CD4-positive, alpha-beta T cell treated with Interleukin-15 for 1 hour (primary cell): ENCODE results near the gene ATG7.
A peak's percentile ranks its signal among the peaks of the same experiment; 100 is the strongest.

Source experiments
- DNase-seq: peaks from one replicate; pipeline ENCODE4 v3.0.0-alpha.2; 2020

The ATG7 gene

DNA sequence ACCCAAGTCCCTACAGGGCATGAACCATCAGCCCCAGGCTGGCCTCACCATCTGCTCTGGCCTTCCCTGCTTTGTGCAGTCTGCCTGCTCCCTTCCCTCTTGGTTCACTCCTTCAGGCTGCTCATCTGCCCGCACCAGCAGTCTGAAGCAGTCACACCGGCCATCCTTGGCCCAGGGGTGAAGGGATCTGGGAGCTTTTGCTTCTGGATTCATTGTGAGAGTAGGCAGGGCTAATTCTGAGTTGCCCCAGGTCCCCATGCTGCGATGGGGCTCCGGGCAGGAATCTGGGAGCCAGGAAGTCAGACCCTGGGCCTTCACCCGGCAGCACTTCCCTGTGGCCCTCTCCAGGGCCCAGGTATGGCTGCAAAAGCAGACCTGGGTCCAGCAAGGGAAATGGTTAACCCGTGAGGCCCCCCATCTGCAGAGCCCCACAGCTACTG, 271.8 kb downstream of the ATG7 start:
- no peak for DNase-seq

DNA sequence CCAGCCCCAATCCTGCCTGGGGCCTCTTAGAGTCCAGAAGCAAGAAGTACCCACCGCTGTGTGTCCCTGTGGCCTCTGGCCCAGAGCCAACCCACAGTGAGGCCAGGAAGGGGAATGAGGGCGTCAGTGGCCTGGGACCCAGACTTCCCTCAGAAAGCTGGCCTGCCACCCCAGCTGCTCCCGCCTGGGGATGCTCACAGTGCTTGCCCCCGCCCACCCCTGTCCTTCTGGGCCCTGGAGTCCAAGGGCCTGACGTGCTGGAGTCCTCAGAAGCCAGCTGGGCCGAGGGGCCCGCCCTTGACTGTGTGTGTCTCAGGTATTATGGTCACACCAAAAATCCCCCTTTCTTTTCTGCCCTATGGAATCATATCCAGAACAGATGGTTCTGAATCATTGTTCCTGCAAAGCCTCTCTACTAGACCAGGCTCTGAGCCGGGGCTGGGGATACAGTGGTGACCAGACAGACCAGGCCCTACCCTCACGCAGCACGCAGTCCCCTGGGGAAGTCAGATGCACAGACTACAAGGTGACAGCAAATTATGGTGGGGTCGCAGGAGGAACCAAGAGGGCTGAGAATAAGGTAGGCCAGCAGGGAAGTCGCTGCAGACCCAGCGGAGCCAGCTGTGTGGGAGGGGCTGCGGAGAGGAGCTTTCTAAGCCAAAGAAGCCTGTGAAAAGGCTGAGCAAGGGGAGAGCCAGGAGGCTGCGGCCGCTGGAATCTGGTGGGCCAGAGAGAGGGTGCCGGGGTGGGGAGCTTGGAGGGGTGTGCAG, 272.4 kb downstream of the ATG7 start:
- peak; percentile 23 for DNase-seq

DNA sequence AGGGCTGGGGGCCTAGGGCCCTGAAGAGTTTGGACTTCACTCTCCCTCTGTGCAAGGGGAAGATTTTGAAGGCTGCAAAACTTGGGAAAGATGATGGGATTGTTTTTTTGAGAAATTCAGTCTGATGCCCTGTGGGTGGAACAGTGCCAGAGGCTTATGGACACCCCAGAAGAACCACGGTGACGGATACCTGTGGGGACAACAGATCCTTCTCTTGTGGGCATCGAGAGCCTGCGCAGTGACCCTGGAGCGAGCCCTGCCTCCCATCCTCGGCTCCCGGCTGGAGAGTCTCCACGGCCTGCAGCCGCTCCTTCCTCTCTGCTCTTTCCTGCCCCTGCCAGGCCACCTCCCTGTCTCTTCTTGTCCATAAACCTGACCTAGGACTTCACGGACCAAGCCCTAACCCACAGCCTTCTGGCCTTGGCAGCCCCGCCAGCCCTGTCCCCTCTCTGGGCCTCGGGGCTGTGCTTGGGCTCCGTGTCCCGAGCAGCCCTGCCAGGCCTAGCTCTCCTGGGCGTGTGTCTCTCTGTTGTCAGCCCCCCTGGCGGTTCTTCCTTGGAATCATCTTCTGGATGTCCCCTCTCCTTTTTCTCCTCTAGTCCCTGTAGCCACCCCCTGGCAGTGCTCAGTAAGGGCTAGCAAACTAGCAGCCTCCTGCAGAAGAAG, 273.1 kb downstream of the ATG7 start:
- DNase-seq = no peak

DNA sequence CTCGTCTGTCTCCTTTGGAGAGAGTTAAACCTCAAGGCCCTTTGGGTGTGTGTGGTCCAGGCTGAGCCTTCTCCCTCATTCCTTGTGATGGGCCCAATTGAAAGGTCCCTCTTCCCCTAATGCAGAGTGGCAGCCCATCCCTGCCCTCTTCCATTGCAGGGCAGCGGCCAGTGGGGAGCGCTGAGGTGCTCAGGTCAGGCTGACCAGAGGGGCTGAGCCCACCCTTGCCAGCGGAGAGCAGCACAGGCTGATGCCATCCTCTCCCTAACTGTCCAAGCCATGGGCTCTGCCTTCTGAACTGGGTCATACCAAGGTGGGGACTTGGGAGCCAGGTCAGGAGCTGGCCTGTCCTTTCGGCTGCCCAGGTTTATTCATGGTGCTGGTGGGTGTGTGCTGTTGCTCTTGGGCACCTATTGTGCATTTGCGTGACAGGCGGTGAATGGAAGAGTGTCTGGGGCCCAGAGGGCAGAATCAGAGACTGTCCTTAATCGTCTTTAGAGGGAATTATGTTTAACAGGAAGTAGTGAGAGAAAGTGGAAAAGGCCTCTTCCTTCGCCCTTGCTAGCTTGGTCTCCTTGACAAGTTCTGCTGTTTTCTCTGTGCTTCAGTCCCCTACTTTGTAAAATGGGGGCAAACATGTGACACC, 274.6 kb downstream of the ATG7 start:
- no peak for DNase-seq

DNA sequence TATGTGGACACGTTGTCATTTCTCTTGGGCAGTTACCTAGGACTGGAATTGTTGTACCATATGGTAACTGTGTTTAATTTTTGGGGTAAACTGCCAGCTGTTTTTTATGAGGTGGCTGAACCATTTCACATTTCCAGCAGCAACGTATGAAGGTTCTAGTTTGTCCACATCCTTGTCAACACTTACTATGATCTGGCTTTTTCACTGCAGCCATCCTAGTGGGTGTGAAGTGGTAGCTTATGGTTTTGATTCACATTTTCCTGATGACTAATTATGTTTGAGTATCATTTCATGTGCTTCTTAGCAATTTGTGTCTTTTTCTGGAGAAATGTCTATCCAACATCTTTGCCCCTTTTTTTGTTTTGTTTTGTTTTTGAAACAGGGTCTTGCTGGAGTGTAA, 275.3 kb downstream of the ATG7 start:
- no peak for DNase-seq

DNA sequence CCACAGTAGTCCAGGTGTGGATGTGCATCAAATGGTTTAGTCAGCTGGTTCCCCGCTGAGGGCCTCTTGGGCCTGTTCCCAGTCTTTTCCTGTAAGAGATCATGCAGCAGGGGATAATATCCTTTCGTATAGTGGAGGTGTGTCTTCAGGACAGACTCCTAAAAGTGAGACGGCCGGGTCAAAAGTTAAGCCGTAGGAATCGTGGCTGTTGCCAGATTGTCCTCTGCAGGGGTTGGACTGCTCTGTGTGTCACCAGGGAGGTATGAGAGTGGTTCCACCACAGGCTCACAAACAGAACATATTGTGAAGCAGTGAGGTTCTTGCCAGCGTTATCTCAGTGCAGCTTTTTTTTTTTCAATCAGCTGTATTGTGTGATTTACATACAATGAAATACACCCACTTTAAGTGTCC, 276.5 kb downstream of the ATG7 start:
- DNase-seq = no peak

DNA sequence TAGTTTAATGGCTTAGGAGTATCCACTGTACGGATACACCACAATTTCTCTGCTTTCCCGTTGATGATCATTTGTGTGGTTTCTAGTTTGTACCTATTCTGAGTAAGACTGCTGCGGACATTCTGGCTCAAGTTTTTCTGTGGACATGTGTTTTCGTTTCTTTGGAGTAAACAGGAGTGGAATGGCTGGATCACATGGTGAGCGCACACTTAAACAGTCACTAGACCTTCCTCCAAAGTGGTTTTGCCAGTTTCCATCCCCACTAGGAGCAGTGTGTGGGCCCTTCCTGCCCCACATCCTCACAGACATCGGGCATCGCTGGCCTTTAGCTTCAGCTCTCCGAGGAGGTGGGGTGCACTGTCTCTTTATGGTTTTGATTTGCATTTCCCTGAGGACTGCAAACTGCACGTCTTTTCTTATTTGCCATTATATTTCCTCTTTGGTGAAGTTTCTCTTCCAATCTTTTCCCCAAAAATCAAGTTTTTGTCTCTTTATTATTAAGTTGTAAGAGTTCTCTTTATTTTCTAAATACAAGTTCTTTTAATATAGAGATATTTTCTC, 277.5 kb downstream of the ATG7 start:
- DNase-seq = no peak

DNA sequence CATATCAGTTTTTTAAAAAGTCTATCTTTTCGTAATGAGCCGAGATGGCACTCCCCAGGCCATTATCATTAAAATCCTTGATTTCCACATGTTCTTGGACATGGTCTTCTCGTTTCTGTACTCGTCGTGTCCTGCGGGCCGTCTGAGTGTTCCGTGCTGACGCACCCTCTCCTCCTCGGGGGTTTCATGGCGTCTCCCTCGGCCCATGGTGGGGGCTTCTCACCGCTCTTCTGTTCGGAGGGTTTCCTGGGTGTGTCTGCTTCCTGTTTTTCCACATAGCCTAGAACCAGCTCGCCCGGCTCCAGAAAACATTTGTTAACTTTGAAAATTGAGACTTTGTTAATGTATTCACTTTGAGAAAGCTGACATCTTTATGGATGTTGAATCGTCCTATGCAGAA, 278.8 kb downstream of the ATG7 start:
- DNase-seq = no peak

DNA sequence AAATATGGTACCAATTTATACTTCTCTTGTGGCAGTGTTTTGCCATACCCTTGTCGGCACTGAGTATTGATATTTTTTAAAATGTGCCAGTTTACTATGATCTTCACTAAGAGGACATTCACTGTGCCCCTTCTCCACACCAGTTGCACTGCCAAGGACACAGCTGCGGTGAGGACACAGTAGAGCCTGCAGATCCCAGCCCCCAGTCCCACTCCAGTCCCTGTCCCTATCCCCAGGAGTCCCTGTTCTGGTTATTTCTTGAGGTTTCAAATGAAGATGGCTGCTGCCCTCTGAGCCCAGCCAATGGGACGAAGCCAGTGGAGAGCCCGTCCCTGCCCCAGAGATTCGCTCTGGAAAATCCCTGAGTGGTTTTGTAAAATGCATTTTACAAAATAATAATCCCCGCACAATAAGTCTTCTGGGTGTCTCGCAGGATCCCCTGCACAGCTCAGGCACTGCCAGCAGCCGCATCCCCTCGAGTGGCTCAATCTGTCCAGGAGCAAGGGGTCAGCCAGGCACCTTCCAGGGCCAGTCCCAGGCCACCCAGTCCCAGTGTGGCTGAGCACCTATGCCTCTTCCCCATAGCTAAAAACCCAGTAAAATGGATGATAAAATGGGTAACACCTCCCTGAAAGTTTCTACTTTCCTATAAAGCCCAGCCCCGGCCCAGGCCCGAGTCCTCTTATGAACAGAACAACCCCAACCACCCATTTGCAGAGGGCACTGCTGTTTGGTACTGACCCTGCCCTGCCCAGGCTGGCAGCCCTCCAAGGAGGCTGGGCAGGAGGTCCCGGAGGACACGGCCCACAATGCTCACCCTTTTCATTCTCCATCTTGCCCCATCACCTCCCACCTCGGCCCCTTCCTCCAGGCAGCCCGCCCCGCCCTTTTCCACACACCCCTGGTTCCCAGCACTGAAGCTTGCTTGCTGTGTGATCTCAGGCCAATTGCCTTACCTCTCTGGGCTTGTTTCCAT, 280.4 kb downstream of the ATG7 start:
- no peak for DNase-seq

DNA sequence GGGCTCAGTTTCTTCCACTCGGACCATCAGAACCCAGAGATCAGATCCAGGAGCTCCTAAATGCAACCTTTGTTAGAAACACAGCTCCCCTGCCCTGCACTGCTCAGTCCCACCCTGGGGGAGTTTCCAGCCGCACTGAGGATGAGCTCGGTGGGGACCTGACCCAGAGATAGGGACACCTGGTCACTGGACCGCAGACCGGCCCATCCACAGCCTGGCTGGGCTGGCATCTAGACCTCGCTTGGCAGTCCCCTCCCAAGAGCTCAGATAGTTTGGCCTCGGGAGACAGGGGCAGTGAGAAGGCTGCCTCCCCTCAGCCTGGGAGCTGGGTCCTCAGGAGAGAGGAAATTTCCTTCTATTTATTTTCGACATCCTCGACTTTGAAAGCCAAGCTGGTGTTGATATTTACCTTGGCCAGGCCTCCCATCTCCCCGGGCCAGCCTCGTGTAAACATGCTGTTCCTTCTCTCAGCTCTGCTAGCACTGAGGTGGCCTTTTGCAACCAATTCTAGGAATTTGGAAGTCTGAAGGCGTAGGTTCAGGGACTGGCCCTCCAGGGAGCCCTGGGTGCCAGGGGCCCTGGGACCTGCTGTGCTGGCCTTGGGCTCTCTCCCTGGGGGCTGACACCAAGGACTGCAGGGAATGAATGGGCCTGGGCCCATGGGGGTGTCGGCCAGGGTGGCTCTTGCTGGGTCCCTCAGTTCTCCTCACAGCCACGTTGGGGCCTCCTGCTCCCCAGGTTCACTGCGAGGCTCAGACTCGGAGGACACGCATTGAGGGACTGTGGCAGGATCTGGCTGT, 281.4 kb downstream of the ATG7 start:
- no peak for DNase-seq

DNA sequence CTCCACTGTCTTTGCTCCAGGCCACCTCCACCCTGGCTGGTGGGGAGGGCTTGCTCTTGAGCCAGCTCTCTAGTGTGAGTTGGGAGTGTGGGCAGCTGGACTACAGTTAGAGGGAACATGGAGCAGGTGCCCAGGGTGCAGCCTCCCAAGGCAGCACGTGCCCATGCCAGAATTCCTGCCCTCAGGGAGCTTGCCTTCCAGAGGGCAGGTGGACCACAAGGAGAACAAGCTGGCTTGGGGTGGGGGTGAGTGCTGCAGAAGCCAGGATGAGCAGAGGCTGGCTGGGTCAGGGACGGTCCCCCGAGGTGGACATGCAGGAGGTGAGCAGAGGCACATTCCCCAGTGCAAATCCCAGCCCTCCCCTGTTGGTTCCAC, 282.0 kb downstream of the ATG7 start:
- no peak for DNase-seq

DNA sequence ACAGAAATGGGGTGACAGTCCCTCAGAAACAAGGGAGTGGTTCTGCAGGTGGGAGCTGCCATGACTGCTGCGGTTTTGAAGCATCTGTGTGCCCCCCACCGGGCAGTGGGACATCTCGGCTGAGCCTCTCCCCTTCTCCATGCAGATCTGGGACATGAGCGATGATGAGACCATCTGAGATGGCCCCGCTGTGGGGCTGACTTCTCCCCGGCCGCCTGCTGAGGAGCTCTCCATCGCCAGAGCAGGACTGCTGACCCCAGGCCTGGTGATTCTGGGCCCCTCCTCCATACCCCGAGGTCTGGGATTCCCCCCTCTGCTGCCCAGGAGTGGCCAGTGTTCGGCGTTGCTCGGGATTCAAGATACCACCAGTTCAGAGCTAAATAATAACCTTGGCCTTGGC, 282.5 kb downstream of the ATG7 start:
- no peak for DNase-seq

DNA sequence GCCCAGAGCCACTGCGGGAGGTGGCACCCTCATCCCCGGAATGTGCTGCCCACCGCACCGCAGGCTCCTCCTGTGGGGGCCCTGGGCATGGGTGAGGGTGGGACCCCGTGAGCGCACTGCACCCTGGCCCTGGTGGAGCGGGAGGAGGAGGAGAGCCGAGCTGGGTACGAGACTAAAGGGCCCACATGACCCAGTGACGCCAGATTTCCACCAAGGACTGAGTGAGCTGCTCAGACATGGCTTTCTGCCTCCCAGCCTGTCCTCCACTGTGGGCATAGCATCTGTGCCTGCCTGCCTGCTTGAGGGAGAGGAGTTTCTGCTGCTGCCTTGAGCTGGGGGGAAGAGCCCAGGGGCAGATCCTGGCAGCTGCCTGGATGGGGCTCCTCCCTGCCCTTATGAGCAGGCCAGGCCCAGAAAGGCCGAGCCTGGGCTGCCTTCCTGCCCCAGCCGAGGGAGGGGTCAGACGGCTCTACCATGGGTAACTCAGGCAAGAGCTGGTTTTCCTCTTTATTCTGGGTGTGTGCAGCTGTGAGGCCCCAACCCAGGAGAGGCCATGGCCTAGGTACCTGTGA, 283.1 kb downstream of the ATG7 start:
- no peak for DNase-seq

DNA sequence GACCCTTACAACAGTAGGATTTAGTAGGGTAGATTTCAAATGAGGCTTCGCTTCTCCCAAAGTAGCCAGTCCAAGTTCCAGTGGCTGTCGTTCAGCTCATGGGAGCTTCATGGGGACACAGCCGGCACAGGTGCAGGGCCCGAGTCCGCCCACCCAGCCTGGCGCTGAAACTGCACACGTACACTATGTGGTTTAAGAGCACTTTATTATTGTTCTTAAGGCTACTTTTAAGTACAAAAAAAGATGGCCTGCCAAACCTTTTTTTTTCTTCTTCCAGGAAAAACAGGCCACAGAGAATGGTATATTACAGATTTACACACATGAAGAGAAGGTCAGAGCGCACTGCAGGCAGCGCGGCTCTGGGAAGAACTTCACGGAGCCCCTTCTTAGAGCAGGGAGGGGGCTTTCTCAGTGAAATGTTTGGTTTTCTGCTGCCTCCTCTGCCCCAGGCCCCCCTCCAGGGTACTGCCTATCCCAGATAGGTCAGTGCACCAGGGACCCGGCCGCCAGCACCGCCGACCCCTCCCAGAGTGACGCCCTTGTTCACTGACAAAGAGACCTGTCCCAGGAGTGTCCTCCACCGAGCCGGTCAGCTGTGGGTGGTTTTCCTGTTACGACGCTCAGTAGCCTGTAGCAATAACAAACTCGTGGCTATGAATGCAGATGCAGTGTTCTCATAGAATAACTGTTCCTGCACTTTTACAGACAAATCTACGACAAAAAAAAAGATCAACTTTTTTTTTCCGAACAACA, 283.9 kb downstream of the ATG7 start:
- no peak for DNase-seq

DNA sequence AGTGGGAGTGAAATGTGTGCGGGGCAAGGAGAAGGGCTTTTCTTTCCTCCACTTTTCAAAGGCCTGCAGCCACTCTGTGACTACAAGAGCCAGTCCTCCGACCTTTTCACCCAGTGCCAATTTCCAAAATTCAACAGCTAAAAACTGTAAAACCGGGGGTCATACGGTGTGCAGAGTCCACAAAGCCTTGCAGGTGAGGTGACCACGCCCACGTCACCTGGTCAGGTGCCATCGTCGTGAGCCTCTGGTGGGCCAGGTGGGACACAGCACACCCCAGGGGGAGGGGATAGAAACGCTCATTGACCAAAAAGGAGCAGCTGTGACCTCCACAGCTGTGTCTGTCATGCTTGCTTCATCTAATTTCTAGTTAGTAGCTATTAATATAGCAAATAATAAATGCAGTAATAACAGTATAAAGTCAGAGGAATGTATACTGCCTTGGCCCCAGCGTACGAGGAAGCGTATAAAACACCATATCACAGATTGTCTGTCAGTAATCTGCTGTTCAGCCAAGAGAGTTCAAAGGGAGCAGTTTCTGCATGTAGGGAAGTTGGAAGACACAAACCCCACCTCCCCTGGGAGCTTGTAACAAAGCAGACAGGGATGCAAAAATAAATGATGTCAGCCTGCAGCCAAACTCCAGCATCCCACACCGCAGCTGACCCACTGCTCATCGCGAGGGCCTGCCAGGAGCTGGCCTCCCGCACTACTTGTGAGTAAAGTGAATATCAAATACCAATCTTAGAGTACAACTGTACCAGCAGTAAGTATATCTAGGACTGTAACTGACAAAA, 284.9 kb downstream of the ATG7 start:
- DNase-seq = no peak

DNA sequence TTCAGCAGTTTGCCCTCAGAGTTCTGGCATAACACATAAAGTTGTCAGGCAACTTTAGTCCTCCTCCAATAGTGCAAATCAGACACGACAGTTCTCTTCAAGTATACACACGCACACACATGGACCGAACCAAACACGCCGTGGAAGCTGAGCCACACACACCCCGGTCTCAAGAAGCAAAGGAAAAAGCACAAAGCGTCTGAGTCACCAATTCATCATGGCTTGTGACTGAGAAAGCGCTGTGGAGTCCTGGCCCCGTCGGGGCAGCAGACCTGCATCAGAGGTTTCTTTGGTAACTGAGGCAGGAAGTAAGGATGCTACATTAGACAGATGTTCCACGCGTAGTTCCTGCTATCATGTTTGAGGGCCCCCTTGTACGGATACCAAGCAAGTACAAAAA, 285.8 kb downstream of the ATG7 start:
- no peak for DNase-seq

DNA sequence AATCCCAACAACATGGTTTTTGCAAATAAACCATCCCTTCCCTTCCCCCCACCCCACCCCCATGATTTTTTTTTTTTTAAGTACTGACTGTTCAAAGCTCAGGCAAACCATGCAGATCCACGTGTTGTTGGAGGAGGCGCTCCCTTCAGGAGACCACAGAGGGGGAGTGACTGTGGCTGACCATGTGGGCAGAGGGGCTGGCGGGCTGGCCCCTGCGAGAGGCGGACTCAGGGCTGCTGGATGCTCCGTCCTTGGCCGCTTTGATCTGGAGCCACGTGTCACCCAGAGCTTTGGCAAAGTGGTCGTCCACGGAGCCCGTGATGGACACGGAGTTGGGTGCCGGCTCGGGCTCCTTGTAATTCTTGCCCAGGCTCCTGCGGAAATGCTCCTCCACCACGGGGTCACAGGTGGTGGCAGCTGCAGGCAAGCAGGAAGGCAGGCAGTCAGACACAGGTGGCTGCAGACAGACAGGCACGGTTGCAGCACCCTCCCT, 286.3 kb downstream of the ATG7 start:
- DNase-seq = no peak

DNA sequence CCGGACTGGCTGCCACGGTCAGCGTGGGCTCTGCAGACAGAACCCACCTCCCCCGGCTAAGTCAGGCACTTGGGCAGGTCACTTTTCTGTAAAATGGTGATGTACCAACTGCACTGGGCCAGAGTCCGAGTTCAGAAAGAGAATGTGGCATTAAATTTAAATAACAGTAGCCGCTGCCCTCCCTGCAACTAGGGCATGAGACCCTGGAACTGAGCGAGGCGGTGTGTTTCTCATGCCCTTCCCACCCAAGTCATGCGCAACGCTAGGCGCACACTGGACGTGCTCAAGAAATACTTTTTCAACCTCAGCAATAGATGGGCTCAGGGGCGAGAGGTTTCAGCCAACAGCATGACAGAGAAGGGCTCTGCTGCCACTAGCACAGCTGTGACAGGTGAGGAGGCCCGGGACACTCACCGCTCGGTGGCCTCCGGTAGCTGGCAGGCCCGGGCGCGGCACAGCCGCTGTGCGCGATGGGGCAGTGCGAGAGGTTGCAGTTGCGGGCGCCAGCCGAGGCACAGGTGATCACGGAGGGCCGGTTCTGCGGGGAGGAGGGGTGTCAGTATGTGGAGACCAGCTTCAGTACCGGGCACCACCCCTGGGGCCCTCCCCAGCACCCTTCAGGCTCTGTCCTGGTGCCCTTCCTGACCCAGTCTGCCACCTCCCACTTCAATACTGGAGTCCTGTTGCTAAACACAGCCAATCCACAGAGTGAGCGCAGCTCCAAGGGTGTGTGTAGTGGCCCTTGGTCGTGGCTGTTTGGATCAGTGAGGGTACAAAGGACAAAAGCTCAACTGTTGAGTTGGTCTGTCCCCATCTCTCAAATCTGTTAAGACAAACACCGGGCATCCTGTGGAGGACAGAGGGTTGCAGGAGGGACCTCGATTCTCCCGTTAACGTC, 287.0 kb downstream of the ATG7 start:
- no peak for DNase-seq
